Osteoblast (primary cell): Measurements from ENCODE around the gene ACAT2. TPM values are rescaled to one million over a fixed set of nuclear protein-coding genes. Genes with fewer than 3 reads are reported as not detected.
"Not testable (repeated sequence)": the region's sequence is repeated elsewhere in the genome, so short reads cannot be mapped to it uniquely, and the experiment has no call there.

ENCODE experiments used
- DNase-seq: peaks from one replicate; pipeline ENCODE4 v3.0.0; 2011; ENCODE audit warnings: low spot score, mixed read lengths; ENCODE audit not compliant: insufficient read length; ENCODE audit errors: missing footprints
- H2AFZ ChIP-seq: 2 replicates; pipeline ENCODE4 v1.6.0; 2011; ENCODE audit warnings: mild to moderate bottlenecking, low read length
- H3K27ac ChIP-seq: 2 replicates; pipeline ENCODE4 v1.5.1; 2011; ENCODE audit warnings: mild to moderate bottlenecking, low read depth, low read length, moderate library complexity
- H3K27me3 ChIP-seq: 2 replicates; pipeline ENCODE4 v1.6.0; 2012; ENCODE audit warnings: mild to moderate bottlenecking, control low read depth, inconsistent platforms, low read length, moderate library complexity; ENCODE audit not compliant: insufficient read depth
- H3K36me3 ChIP-seq: 2 replicates; pipeline ENCODE4 v1.5.1; 2011; ENCODE audit warnings: mild to moderate bottlenecking, low read length, control low read depth, moderate library complexity; ENCODE audit not compliant: insufficient read depth
- H3K4me1 ChIP-seq: 2 replicates; pipeline ENCODE4 v1.5.1; 2011; ENCODE audit warnings: mild to moderate bottlenecking, low read length, control low read depth, moderate library complexity; ENCODE audit not compliant: insufficient read depth
- H3K4me2 ChIP-seq: 2 replicates; pipeline ENCODE4 v1.6.0; 2011; ENCODE audit warnings: mild to moderate bottlenecking, low read length; ENCODE audit not compliant: insufficient read depth
- H3K4me3 ChIP-seq: fragments of 200-600 bp; sonication (generic); 3 replicates; pipeline ENCODE4 v1.5.1; 2012; ENCODE audit warnings: mild to moderate bottlenecking, low read length, inconsistent platforms; ENCODE audit not compliant: insufficient read depth
- H3K79me2 ChIP-seq: 2 replicates; pipeline ENCODE4 v1.6.0; 2012; ENCODE audit warnings: mild to moderate bottlenecking, low read length, control low read depth, inconsistent platforms; ENCODE audit not compliant: insufficient read depth
- H3K9me3 ChIP-seq: 2 replicates; pipeline ENCODE4 v1.5.1; 2011; ENCODE audit warnings: low read depth, low read length, control low read depth
- H4K20me1 ChIP-seq: 2 replicates; pipeline ENCODE4 v1.6.0; 2012; ENCODE audit warnings: mild to moderate bottlenecking, low read length, control low read depth; ENCODE audit not compliant: insufficient read depth
- total RNA-seq: library from RNA; depleted of rRNA; stranded (reverse); fragments of >200 nt; gene quantifications from 2 replicates; pipeline ENCODE4 v1.2.3, GENCODE V29; 2012
- TF ChIP-seq, protein P1 (sequence below): IDR thresholded peaks from 2 replicates; pipeline ENCODE4 v1.5.1; 2011; ENCODE audit warnings: mild to moderate bottlenecking, low read depth, low read length, moderate library complexity; ENCODE audit errors: extremely low read depth

ACAT2 gene
- total RNA-seq, 1 donor: 41.6 TPM

DNA sequence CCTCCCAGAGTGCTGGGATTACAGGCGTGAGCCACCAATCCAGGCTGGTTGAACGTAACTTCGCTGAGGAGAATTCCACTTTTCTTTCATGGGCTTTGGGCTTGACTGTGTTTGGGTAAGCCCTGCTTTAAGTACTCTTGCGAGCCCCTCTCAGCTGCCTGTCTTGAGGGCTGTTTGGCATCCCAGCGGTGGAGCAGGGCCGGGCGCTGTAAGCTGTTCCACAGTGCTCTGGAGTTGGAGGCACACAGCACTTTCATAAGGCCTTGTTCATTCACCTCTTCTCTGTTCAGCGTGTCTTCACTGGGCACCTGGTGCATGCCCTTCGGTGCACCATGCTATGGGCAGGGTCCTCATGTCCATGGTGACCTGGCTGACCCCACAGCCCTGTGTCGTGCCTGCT lies 59.9 kb downstream of the ACAT2 start:
- Histone ChIP-seq H3K9me3 (no peaks in the 10 kb centered on the region), H3K36me3 (no peaks in the 10 kb centered on the region), H4K20me1 (no peaks in the 10 kb centered on the region), H2AFZ (no peak overlapping the region), H3K79me2 (no peaks in the 10 kb centered on the region), H3K27me3 (peaks cover 6% of the 10 kb centered on the region), H3K4me1 (no peaks in the 10 kb centered on the region), H3K27ac (no peak overlapping the region), H3K4me3 (no peak overlapping the region), H3K4me2 (no peak overlapping the region)
- DNase-seq: no peak
- TF ChIP-seq, protein P1, sequence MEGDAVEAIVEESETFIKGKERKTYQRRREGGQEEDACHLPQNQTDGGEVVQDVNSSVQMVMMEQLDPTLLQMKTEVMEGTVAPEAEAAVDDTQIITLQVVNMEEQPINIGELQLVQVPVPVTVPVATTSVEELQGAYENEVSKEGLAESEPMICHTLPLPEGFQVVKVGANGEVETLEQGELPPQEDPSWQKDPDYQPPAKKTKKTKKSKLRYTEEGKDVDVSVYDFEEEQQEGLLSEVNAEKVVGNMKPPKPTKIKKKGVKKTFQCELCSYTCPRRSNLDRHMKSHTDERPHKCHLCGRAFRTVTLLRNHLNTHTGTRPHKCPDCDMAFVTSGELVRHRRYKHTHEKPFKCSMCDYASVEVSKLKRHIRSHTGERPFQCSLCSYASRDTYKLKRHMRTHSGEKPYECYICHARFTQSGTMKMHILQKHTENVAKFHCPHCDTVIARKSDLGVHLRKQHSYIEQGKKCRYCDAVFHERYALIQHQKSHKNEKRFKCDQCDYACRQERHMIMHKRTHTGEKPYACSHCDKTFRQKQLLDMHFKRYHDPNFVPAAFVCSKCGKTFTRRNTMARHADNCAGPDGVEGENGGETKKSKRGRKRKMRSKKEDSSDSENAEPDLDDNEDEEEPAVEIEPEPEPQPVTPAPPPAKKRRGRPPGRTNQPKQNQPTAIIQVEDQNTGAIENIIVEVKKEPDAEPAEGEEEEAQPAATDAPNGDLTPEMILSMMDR: no peak

DNA sequence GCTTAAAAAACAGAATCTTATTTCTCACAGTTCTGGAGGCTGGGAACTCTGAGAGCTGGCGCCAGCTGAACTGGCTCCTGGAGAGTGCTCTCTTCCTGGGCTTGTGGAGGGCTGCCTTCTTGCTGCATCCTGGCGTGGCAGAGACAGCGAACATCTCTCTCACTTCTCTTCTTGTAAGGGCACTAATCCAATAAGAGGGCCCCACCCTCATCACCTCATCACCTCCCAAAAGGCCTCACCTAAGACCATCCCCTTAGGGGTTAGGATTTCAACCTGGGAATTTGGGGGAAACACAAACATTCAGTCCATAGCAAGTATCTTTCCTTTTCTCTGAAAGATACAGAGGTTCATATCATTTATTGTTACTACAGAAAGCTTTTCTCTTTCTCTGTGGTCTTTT lies 62.1 kb downstream of the ACAT2 start:
- Histone ChIP-seq H3K27ac (no peak overlapping the region), H3K4me1 (no peaks in the 10 kb centered on the region), H3K36me3 (no peaks in the 10 kb centered on the region), H2AFZ (no peak overlapping the region), H3K27me3 (peaks cover 6% of the 10 kb centered on the region), H3K9me3 (no peaks in the 10 kb centered on the region), H3K4me2 (no peak overlapping the region), H3K4me3 (no peak overlapping the region), H3K79me2 (no peaks in the 10 kb centered on the region), H4K20me1 (no peaks in the 10 kb centered on the region)
- TF ChIP-seq, protein P1: no peak
- no peak for DNase-seq

DNA sequence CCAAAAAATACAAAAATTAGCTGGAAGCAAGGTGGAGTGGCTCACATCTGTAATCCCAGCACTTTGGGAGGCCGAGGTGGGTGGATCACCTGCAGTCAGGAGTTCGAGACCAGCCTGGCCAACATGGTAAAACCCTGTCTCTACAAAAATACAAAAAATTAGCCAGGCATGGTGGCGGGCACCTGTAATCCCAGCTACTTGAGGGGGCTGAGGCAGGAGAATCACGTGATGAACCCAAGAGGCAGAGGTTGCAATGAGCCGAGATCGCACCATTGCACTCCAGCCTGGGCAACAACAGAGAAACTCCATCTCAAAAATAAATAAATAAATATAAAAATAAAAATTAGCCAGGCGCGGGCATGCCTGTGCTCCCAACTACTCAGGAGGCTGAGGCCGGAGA lies 62.8 kb downstream of the ACAT2 start:
- DNase-seq, H3K36me3 ChIP-seq, H3K4me1 ChIP-seq, H3K79me2 ChIP-seq, H3K27me3 ChIP-seq, H3K4me3 ChIP-seq, H3K9me3 ChIP-seq, H3K4me2 ChIP-seq, H3K27ac ChIP-seq, H2AFZ ChIP-seq, H4K20me1 ChIP-seq: not testable (repeated sequence)

DNA sequence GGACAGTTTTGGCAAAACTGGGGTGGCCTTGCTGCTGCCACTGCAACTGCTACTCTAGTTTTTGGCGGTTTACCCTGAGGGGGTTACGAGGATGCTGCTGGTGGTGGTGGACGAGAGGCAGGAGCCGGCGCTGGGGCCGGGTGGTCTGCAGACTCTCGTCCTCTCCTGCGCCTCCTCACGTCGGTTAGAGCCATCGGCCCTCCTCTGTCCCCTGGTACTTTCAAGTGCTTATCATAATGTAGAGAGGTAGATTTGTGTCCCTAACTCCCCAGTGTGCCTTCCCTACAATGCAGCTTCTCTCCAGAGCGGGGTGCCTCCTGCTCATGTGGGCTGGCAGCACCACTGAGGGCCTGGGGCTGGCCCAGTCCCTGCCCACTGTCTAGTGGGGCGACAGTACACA lies 64.2 kb downstream of the ACAT2 start:
- no peak for DNase-seq
- H3K27ac ChIP-seq: no peak overlapping the region
- H3K36me3 ChIP-seq: no peaks in the 10 kb centered on the region
- no peaks in the 10 kb centered on the region for H4K20me1 ChIP-seq
- H2AFZ ChIP-seq: no peak overlapping the region
- H3K9me3 ChIP-seq: no peaks in the 10 kb centered on the region
- no peaks in the 10 kb centered on the region for H3K79me2 ChIP-seq
- TF ChIP-seq, protein P1: no peak
- H3K4me2 ChIP-seq: no peak overlapping the region
- H3K4me1 ChIP-seq: no peaks in the 10 kb centered on the region
- H3K27me3 ChIP-seq: no peaks in the 10 kb centered on the region
- no peak overlapping the region for H3K4me3 ChIP-seq
